Measurements from ENCODE around the gene POFUT2.
"Not testable (repeated sequence)": the region's sequence is repeated elsewhere in the genome, so short reads cannot be mapped to it uniquely, and the experiment has no call there.

POFUT2 gene

DNA sequence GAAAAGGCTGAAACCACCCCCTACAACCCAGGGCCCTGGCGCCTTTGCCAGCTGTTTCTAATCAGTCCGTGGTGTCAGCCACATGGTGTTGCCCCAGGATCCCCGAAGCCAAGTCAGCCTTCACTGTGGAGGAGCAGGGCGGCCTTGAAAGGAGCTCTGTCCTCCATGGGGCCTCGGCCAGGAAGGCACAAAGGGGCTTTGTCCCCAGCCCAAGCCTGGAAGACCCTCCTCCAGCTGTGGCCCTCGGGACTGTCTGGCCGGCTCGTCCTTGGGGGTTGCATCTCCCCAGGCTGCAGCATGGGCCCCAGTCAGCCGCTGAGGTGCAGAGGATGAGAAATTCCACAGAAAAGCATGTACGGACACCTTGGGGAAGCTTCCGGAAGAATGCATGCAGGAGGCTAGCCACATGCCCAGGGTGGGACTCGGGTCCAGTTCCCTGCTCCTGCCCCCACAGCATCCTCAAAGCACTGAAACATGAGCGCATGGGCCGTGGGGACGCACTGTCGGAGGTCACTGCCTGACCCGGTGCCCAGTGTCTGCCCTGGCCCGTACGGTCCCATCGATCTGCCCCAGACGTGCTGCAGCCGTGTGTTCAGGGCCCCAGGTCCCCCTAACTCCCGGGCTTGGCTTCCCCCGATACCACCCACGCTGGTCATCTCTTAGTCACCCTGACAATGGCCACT, 38.6 kb upstream of the POFUT2 start:
- DNase-seq, result no peak

- DNase-seq, result no peak
Measured at GRCh38 chr21:45325206-45326168, 37.8 kb upstream of the POFUT2 start.

DNA sequence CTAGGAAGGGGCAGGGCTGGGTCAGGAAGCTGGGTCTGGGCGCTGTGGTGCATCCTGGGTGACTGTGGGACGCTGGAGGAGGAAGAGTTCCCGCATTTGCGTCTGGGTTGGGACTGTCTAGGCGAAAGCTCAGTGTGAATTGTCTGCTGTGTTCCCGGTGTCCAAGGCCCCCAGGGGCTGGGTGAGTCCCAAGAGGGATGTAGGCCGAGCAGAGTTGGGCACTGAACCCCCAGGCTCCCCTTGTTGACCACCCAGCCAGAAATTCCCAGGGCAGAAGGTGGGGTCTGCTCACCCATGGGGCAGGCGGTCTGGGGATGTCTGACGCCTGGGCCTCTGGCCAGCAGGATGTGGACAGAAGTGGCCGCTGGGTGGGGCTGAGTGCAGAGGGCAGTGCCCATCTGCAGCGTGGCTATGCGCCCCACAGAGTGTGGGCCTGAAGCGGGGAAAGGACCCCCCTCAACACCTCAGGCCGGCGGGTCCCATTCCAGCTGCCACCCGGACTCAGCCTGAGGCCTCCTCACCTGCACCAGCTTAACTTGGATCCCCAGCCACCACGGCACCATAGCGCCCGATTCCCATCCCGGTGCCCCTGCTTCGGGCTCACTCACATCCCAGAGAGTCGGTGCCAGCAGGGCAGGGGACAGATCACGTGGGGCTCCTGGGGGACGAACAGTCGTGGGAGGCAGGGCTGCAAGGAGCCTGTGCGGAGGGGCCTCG, 37.0 kb upstream of the POFUT2 start:
- DNase-seq, result no peak

DNA sequence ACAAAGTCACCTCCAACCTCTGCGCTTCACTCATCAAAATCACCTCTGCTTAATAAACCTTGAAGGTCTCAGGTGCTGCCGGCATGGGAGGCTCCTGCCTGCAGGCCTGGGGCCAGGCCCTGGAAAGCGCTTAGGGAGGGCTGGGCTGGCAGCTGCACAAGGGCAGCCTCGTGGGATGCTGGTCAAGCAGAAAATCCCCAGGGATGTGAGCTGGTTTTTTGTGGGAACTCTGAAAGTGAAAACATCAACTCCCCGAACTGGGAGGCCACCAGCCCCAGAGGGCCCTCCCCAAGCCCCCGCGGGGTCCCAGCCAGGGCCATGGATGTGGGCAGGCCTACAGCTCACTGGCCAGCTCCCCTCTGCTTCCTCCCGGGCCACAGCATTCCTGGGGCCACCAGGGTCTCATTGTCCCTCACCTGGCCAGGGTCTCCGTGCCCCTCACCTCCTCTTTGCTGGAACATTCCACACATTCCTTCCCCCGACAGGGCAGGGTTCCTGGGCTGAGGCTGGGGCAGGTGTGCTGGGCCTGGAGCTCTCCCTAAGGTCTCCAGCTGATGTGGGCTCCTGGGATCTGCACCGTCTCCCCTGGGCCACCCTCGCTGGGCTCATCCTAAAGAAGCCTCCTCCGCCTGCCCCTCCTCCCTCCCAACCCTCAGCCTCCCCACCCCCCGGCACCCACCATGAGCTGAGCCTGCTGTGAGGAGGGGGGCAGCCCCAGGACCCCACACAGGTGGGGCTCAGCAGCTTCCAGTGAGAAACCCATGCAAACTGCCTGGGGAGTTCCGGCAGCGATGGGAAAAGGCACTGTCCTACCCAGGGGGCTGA, 36.0 kb upstream of the POFUT2 start:
- no peak for DNase-seq

DNA sequence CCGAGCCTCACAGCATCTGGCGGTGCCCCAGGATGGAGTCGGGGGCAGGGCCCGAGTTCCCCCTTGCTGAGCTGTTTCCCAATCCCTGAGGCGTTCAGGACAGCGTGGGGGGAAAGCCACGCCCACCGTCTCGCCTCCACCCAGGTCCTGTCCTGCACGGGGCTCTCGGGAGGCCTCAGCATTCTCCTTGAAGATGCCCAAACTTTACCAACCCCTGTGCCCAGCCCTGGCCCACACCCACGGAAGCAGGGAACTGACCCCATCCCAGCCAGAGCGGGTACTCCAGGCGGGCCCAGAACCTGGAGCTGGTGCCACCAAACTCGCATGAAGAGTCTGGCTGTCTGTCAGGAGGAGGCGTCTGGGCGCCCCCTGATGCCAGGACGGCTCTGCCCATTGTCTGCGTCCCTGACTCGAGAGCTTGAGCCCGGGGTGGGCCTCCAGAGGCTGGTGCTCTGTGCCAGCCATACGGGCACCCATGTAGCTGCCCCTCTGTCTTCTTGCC, 35.3 kb upstream of the POFUT2 start:
- no peak for DNase-seq

GRCh38 chr21:45322231-45322959, 34.7 kb upstream of the POFUT2 start:
- no peak for DNase-seq

DNA sequence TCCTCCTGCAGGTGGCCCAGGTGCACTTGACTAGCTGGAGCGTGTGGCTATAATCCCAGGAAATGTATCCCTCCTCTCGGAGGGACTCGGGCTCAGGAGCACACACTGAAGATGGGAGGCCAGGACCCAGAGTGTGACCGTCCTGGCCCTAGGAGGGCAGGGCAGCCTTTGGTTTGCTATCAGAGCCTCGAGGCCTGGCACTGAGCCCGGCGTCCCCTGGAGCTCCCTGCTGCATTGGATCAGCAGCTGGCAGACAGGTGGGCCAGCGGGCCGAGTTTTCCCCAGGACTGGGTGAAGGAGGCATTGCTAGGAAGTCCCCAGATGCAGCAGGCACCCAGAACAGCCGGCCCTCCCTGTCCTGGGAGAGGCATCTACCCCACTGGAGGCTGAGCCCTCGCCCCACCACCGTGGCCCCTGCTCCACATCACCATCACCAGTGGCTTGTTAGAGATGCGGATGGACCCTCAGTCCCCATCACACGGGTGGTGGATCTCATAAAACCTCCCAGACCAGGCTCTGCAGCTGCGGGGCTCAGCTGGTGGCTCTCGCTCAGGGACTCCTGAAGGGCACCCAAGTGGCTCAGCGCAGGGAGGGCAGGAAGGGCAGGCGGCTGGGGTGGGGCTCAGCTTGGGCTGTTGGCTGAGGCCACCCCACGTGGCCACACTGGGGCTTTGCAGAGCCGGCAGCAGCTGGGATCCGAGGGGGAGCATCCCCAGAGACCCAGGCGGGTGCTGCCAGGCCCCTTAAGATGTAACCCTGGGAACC, 32.7 kb upstream of the POFUT2 start:
- DNase-seq, result no peak

DNA sequence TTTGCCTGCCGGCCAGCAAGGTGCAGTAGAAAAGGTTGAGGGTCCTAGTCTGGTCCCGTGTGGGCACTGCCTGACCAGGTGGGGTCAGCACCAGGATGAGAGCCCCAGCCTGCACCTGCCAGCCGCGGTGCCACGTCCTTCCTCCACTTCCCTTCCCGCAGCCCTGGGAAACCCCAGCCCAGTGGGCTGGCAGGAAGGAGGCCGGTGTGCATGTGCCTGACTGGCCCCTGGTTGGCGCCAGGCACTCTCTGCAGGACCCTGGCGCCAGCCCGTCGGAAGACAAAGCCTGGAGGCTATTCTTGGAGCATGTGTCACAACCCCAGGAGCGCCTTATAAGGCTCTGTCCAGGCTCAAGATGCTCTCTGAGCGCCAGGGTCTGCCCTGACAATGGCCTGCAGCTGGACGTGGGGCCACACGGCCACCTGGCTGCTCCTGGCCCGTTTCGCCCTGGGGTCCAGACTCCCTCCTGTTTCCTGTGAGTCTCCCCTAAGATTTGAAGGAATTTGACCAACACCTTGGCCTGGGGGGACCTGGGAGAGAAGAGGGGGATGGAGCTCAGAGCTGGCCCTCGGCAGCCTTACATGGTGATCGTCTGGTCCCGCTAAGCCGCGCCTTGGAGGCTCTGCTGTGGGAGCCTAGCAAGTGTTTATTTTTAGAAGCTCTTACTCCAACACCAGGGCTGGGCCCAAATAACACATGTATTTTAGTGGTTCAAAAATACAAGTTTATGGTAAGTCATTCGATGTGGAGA, 31.9 kb upstream of the POFUT2 start:
- DNase-seq, result no peak

DNA sequence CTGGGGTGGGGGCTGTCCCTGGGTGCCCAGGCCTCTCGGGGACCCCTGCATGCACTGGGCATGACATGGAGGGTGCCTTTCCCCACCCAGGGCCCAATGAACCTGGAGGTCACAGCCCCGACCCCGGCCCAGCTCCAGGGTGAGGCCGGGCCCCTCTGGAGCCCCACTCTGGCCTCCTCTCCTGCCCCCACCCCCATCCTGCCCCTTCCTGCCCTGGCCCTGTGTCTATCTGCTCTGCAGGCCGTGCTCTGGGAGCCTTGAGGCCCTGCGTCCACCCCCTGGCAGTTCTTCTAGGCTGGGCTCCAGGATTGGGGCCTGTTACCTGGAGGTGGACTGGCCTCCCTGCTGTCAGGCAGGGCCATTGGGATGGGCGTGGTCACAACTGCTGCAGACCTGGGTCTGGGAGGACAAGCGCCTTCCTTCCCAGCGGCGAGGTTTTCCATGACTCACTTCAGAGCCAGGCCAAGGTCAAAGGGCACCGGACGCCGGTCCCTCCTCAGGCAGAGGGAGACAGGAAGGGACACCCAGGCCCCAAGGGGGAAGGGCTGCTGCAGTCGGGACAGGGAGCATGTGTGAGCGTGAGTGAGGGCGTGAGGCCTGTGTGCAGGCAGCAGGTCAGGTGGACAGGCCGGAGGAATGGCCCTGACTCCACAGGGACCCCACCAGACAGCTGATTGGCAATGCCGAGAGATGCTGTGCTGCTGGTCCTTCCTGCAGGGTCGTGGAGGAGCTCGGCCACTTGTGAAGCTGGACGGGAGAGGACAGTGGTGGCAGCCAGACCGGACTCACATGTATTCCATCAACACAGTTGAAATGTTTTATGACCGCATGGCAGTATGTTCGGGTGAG, 31.1 kb upstream of the POFUT2 start:
- DNase-seq, result no peak

- no peak for DNase-seq
Measured at GRCh38 chr21:45318146-45318555, 30.5 kb upstream of the POFUT2 start.

DNA sequence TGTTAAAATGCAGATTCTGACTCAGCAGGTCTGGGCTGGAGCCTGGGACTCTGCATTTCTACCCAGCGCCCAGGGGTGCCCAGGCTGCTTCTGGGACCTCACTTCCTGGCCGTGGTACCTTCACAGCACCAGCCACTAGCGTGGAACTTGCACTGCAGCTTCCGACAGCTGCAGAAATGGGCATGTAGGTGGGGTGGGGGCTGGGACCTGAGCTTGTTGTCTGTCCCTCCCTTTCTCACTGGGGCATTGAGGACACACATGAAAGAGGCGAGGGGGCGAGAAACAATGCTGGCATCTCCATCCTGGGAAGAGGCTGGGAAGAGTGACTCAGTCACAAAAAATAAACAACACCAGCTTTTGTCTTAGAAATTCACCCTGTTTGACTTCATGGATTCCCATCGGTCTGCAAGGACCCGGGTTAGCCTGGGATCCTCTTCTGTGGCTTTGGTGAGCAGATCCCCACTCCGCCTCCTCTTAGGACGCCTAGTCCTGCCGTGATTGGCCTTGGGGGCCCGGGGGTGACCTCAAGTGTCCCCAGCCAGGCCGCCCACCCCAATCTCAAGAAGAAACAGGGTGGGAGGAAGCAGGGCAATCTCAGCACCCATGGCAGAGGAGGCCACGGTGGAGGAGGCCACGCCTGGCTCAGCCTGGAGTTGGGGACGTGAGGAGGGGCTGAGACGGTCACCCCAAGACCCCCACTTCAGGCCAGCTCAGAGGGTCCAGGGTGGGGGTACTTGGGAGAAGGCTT, 29.9 kb upstream of the POFUT2 start:
- no peak for DNase-seq

DNA sequence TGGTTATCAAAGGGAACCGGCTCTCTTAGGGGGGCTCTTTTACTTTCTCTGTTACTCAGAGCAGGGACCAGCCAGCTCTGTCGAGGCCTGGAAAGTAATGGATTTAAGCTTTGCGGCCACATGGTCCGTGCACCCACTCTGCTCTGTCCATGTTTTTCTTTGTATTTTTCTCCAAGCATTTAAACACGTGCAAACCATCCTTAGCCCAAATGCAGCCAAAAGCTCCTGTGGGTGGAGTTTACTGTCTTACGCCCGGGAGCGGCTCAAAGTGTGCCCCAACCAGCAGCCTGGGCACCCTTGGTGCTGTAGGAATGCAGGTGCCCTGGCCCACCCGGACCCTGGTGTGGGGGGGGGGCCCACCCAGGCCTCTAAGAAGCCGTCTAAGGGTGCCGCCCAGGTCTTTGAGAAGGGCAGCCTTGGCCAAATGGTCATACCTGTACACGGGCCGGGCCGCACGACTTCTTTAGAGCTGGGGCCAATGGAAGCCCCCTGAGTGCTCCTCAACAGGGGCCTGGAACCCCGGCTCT, 29.2 kb upstream of the POFUT2 start:
- no peak for DNase-seq

GRCh38 chr21:45315676-45316470, 28.2 kb upstream of the POFUT2 start:
- not testable (repeated sequence) for DNase-seq

GRCh38 chr21:45313682-45314081, 26.0 kb upstream of the POFUT2 start:
- DNase-seq, result no peak

DNA sequence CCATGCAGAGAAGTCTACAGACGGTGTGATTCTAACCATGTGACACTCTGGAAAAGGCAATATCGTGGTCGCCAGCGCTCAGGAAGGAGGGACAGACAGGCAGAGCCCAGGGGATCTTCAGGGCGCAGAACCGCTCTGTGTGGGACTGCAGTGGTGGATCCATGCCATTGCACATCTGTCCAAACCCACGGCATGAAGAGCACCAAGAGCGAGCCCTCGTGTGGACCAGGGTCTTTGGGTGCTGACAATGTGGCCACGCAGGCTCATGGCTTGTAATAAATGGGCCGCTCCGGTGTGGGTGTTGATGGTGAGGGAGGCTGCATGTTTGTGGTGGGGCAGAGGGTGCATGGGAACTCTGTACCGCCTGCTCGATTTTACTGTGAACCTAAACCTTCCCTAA, 25.3 kb upstream of the POFUT2 start:
- DNase-seq, result no peak

DNA sequence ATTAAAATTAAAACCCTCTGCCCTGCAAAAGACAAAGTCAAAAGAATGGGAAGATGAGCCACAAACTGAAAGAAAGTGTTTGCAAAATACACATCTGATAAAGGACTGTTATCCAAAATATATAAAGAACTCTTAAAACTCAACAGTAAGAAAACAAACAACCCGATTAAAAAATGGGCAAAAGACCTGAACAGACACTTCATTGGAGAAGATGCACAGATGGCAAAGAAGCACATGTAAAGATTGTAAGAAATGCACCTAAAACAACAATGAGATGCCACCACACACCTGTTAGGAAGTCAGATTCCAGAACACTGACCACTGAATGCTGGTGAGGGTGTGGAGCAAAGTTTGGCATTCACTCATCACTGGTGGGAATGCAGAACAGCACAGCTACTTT, 24.6 kb upstream of the POFUT2 start:
- no peak for DNase-seq

GRCh38 chr21:45310459-45310858, 22.8 kb upstream of the POFUT2 start:
- DNase-seq, result no peak

Data from stimulated activated CD4-positive, alpha-beta T cell treated with anti-CD3 and anti-CD28 coated beads, Interleukin-2, amount 100 ng/mL, for 24 hours (primary cell).